Measurements from ENCODE around the gene CPNE7.

GRCh38 chr16:89564476-89565255 lies 10.9 kb upstream of the CPNE7 start:
- TF ChIP-seq YY1 (IDR thresholded peaks at IDR 0.05; ENCODE audit: borderline replicate concordance in 1 of 3, control insufficient read depth in 1 of 3, extremely low read depth in 1 of 3, insufficient read depth in 3 of 3, insufficient read length in 1 of 3, insufficient replicate concordance in 2 of 3, low read depth in 1 of 3, low read length in 2 of 3) (no peak), TGIF2 (CRISPR knock-in tag; IDR thresholded peaks at IDR 0.05) (no peak), KLF13 (tag; IDR thresholded peaks at IDR 0.05; ENCODE audit: borderline replicate concordance, low read depth) (no peak), POLR2A (conservative IDR thresholded peaks at IDR 0.05) (peak; percentile 80), EZH2 (IDR thresholded peaks at IDR 0.05; ENCODE audit: borderline replicate concordance, low read depth, low read length) (no peak), RAD21 (CRISPR knock-in tag; conservative IDR thresholded peaks at IDR 0.05 in 1 of 2, IDR thresholded peaks at IDR 0.05 in 1 of 2) (no peak), CHD2 (IDR thresholded peaks at IDR 0.05; ENCODE audit: low read depth, low read length) (0 out of 2 replicates have a peak, but pooled peaks have one; percentile 32)

Data from K562 (cell line).